ENCODE measurements around the gene BCO2. TPM values are rescaled to one million over a fixed set of nuclear protein-coding genes. Genes with fewer than 3 reads are reported as not detected.
"Not testable (repeated sequence)": the region's sequence is repeated elsewhere in the genome, so short reads cannot be mapped to it uniquely, and the experiment has no call there.

Gene BCO2
- total RNA-seq, 1 donor from 2014 or later, result 11.0 TPM

DNA sequence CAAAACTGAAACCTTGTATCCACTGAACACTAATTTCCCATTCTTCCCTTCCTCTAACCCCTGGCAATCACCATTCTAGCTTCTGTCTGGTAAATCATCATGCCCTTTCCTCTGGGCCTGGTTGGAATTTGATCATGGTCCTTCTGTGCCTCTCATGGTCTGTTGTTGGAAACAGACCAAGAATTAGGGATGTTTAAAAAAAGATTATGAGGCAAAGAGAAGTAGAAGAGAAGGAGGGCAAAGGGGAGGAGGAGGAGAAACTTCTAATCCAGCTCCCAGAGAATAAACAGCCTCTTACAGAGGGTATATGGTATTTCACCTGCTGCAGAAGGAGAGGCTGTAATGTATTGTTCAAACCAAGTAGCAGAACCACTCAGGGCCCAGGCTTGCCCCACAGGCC, 10.6 kb downstream of the BCO2 start:
- intact Hi-C loops (cut with DNase I), result no loop called here
- DNase-seq (ENCODE audit: extremely low spot score in 2 of 2), result no peak
- TF ChIP-seq, protein P1, sequence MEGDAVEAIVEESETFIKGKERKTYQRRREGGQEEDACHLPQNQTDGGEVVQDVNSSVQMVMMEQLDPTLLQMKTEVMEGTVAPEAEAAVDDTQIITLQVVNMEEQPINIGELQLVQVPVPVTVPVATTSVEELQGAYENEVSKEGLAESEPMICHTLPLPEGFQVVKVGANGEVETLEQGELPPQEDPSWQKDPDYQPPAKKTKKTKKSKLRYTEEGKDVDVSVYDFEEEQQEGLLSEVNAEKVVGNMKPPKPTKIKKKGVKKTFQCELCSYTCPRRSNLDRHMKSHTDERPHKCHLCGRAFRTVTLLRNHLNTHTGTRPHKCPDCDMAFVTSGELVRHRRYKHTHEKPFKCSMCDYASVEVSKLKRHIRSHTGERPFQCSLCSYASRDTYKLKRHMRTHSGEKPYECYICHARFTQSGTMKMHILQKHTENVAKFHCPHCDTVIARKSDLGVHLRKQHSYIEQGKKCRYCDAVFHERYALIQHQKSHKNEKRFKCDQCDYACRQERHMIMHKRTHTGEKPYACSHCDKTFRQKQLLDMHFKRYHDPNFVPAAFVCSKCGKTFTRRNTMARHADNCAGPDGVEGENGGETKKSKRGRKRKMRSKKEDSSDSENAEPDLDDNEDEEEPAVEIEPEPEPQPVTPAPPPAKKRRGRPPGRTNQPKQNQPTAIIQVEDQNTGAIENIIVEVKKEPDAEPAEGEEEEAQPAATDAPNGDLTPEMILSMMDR (IDR thresholded peaks at IDR 0.05), result no peak
- no peak for TF ChIP-seq POLR2AphosphoS5 (IDR thresholded peaks at IDR 0.05; ENCODE audit: insufficient read depth in 1 of 2, low read depth in 1 of 2)
- TF ChIP-seq POLR2A (IDR thresholded peaks at IDR 0.05), result no peak
- Histone ChIP-seq H3K9me3 (no peaks in the 10 kb centered on the region), H3K27me3 (no peaks in the 10 kb centered on the region), H3K4me3 (no peak overlapping the region), H3K4me1 (no peaks in the 10 kb centered on the region), H3K27ac (no peak overlapping the region), H3K36me3 (no peaks in the 10 kb centered on the region)

DNA sequence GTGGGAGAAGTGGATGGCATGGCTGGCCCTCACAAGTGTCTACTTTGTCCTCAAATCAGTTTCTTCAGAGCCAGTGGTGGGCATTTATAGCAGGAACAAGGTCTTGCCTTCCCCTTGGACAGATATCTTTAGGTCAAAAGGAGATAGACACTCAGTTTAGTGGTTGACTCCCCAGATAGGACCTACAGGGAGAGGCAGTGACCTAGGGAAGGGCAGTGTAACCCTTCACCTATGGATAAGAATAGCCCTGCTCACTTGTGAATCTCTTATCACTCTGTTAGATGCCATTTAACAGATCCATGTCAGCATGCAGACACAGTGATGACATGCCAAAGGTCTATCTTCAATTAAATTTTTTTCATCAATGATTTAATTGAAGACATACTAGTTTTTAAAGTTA, 11.0 kb downstream of the BCO2 start:
- Histone ChIP-seq H3K4me3 (no peak overlapping the region), H3K27ac (no peak overlapping the region), H3K9me3 (no peaks in the 10 kb centered on the region), H3K27me3 (no peaks in the 10 kb centered on the region), H3K36me3 (no peaks in the 10 kb centered on the region), H3K4me1 (no peaks in the 10 kb centered on the region)
- intact Hi-C loops (cut with DNase I), result no loop called here
- DNase-seq (ENCODE audit: extremely low spot score in 2 of 2), result no peak
- TF ChIP-seq POLR2A (IDR thresholded peaks at IDR 0.05), result no peak
- TF ChIP-seq, protein P1 (IDR thresholded peaks at IDR 0.05), result no peak
- TF ChIP-seq POLR2AphosphoS5 (IDR thresholded peaks at IDR 0.05; ENCODE audit: insufficient read depth in 1 of 2, low read depth in 1 of 2), result no peak

DNA sequence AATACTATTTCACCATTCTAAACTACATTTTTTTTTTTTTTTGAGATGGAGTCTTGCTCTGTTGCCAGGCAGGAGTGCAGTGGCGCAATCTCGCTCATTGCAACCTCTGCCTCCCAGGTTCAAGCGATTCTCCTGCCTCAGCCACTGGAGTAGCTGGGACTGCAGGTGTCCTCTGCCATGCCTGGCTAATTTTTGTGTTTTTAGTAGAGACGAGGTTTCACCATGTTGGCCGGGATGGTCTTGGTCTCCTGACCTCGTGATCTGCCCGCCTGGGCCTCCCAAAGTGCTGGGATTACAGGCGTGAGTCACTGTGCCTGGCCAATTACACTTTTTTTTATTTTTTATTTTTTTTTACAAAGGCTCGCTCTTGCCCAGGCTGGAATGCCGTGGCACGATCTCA, 19.8 kb downstream of the BCO2 start:
- H3K4me3 ChIP-seq; H3K27me3 ChIP-seq; H3K9me3 ChIP-seq; H3K4me1 ChIP-seq; H3K27ac ChIP-seq; H3K36me3 ChIP-seq; DNase-seq (ENCODE audit: extremely low spot score in 2 of 2); intact Hi-C loops (cut with DNase I): not testable (repeated sequence)

DNA sequence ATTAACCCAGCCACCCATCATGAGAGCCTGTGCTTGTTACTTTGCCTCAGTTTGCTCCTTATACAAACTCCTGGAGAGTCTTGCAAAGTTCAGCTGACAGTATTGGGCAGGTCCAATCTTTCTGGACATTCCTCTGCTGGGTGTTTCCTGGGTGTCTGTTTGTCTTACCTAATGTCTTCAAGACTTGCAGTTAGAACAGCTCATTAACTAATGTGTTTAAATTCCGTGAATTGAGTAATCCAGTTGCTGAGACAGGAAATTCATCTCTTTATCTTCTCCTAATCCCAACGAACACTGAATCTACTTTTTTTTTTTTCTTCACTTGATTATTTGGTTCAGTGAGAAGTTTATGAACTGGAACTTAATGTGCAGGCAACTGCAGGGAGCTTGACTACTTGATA, 20.6 kb downstream of the BCO2 start:
- H3K9me3 ChIP-seq, result no peaks in the 10 kb centered on the region
- TF ChIP-seq, protein P1 (IDR thresholded peaks at IDR 0.05), result no peak
- peak in 1 of 2 donors; percentile 63 for TF ChIP-seq POLR2AphosphoS5 (IDR thresholded peaks at IDR 0.05; ENCODE audit: insufficient read depth in 1 of 2, low read depth in 1 of 2)
- no peaks in the 10 kb centered on the region for H3K36me3 ChIP-seq
- no peak for DNase-seq (ENCODE audit: extremely low spot score in 2 of 2)
- H3K4me1 ChIP-seq, result peaks cover 6% of the 10 kb centered on the region
- no peak overlapping the region for H3K27ac ChIP-seq
- intact Hi-C loops (cut with DNase I), result no loop called here
- no peak overlapping the region for H3K4me3 ChIP-seq
- no peaks in the 10 kb centered on the region for H3K27me3 ChIP-seq

DNA sequence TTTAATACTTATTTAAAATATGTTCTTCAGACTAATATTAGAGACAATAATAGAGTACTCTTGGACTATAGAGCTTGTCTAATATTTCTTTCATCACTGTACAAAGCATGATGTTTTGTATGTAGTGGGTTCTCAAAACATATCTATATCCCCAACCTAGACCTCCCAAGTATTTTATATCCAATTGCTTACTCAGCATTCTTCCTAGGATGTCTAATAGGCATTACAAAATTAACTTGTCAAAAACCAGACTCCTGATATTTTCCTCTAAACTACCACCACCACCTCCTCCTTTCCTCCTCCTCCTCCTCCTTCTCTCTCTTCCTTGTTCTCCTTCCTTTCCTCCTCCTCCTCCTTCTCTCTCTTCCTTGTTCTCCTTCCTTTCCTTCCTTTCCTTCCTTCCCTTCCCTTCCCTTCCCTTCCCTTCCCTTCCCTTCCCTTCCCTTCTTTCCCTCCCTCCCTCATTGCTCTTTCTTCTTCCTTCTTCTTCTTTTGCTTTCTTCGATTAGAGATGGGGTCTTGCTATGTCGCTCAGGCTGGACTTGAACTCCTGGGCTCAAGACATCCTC, 21.3 kb downstream of the BCO2 start:
- no peaks in the 10 kb centered on the region for H3K36me3 ChIP-seq
- H3K4me1 ChIP-seq, result peaks cover 6% of the 10 kb centered on the region
- no peaks in the 10 kb centered on the region for H3K9me3 ChIP-seq
- no peak for DNase-seq (ENCODE audit: extremely low spot score in 2 of 2)
- no peak overlapping the region for H3K27ac ChIP-seq
- H3K27me3 ChIP-seq, result no peaks in the 10 kb centered on the region
- TF ChIP-seq POLR2A (IDR thresholded peaks at IDR 0.05) (no peak), POLR2AphosphoS5 (IDR thresholded peaks at IDR 0.05; ENCODE audit: insufficient read depth in 1 of 2, low read depth in 1 of 2) (no peak)
- TF ChIP-seq, protein P1 (IDR thresholded peaks at IDR 0.05), result no peak
- intact Hi-C loops (cut with DNase I), result no loop called here
- H3K4me3 ChIP-seq, result no peak overlapping the region

DNA sequence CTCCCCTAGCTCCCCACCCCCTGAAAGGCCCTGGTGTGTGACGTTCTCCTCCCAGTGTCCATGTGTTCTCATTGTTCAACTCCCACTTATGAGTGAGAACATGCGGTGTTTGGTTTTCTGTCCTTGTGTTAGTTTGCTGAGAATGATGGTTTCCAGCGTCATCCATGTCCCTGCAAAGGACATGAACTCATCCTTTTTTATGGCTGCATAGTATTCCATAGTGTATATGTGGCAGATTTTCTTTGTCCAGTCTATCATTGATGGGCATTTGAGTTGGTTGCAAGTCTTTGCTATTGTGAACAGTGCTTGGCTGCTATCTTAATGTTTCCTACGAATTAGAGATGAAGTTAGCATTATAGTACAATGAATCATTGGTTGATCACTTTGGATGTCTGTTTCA, 23.8 kb downstream of the BCO2 start:
- H3K4me3 ChIP-seq; intact Hi-C loops (cut with DNase I); H3K36me3 ChIP-seq; H3K27me3 ChIP-seq; H3K9me3 ChIP-seq; DNase-seq (ENCODE audit: extremely low spot score in 2 of 2); H3K27ac ChIP-seq; H3K4me1 ChIP-seq: not testable (repeated sequence)

Measured in vagina (tissue), 2 donors.